Peyer's patch (tissue), 4 donors: ENCODE results near the gene DCLK1.

Experiments used
- POLR2A ChIP-seq, 2 donors: fragments of 450-650 bp; IDR thresholded peaks; one replicate each; pipeline ENCODE4 v1.5.1; 2017; ENCODE audit warnings: antibody characterized with exemption in 2 of 2, mild to moderate bottlenecking in 2 of 2, moderate library complexity in 2 of 2
- TF ChIP-seq, protein P1 (sequence below), 6 experiments: fragments of 450-650 bp in 4 of 6; fragments of 200-600 bp in 2 of 6; sonication (generic) in 1 of 6; IDR thresholded peaks; one replicate each; pipeline ENCODE4 v1.5.1; 2017 to 2019; ENCODE audit warnings: antibody characterized with exemption in 6 of 6, mild to moderate bottlenecking in 3 of 6, moderate library complexity in 1 of 6

DNA sequence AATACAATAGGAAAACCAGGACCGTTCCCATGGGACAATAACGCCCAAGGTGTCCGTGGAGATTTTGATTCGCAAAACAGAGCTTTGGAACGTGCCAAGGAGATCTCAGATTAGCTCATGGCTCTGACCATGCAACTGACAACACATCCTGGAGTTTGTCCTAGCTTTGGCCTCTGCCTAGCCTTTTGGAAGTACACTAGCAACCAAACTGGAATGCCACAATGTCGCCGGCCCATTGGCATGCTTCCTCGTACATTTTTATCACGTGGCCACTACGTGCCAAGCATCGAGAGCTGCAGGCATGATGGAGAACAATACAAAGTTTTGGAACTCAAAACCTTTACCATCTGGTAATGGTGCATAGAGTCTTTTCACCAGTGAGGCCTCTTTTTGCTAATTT is 256.5 kb downstream of the DCLK1 start:
- TF ChIP-seq, protein P1, sequence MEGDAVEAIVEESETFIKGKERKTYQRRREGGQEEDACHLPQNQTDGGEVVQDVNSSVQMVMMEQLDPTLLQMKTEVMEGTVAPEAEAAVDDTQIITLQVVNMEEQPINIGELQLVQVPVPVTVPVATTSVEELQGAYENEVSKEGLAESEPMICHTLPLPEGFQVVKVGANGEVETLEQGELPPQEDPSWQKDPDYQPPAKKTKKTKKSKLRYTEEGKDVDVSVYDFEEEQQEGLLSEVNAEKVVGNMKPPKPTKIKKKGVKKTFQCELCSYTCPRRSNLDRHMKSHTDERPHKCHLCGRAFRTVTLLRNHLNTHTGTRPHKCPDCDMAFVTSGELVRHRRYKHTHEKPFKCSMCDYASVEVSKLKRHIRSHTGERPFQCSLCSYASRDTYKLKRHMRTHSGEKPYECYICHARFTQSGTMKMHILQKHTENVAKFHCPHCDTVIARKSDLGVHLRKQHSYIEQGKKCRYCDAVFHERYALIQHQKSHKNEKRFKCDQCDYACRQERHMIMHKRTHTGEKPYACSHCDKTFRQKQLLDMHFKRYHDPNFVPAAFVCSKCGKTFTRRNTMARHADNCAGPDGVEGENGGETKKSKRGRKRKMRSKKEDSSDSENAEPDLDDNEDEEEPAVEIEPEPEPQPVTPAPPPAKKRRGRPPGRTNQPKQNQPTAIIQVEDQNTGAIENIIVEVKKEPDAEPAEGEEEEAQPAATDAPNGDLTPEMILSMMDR (IDR thresholded peaks at IDR 0.05) = no peak
- TF ChIP-seq POLR2A (IDR thresholded peaks at IDR 0.05) = no peak
